ENCODE measurements around the gene SLC4A1. TPM values are rescaled to one million over a fixed set of nuclear protein-coding genes. Genes with fewer than 3 reads are reported as not detected.
"Not testable (repeated sequence)": the region's sequence is repeated elsewhere in the genome, so short reads cannot be mapped to it uniquely, and the experiment has no call there.

The SLC4A1 gene
- total RNA-seq, 6 donors from 2014 or later = 0.46 to 6.3 (median 1.0) TPM; not detected in 1

DNA sequence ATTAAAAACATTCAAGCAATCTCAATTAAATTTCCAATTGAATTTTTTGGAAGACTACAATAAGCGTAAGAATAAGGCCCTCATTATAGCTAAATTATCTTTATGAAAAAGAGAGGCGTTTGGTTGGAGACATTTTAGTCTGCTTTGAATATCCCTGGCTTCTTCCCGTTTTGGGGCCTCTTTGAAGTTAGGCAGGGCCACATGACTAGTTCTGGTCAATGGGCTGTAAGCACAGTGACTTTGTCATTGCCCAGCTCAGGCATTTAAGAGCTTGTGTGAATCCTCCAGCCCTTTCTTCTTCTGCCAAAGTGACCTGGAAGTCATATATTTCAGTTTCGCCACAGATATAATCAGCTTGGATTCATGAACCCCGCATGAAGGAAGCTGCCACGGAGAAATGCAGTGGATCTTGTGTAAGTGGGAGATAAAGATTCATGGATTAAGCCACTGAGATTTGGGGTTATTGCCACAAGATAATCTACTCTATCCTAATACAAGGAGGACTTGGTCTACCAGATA, 26.8 kb downstream of the SLC4A1 start:
- Histone ChIP-seq H3K4me3 (no peak overlapping the region), H3K36me3 (no peaks in the 10 kb centered on the region), H3K27me3 (no peaks in the 10 kb centered on the region), H3K9me3 (no peaks in the 10 kb centered on the region), H3K27ac (no peak overlapping the region), H3K4me1 (peaks cover 0 to 6% (median 5%) of the 10 kb centered on the region in 4 donors)
- no peak for DNase-seq
- TF ChIP-seq CTCF (IDR thresholded peaks at IDR 0.05) (no peak), EP300 (IDR thresholded peaks at IDR 0.05) (no peak)
- WGBS, 2 donors = 71 to 79% methylated on average over 6 of the region's 6 CpGs
- ATAC-seq (ENCODE audit: low FRiP score in 2 of 2) = no peak

- not testable (repeated sequence) for H3K9me3 ChIP-seq; H3K4me1 ChIP-seq; H3K27me3 ChIP-seq; H3K36me3 ChIP-seq; H3K27ac ChIP-seq; H3K4me3 ChIP-seq; ATAC-seq (ENCODE audit: low FRiP score in 2 of 2)
- peak in 1 of 2 donors; percentile 61 for DNase-seq
- WGBS, 2 donors = 92% methylated on average over 28 of the region's 28 CpGs; no CpG with 5 or more reads in 1 of the 2 donors
These were observed 30.0 kb downstream of the SLC4A1 start for GRCh38 chr17:44237886-44238285.

GRCh38 chr17:44236444-44236991, 31.4 kb downstream of the SLC4A1 start:
- Histone ChIP-seq H3K27ac (no peak overlapping the region), H3K9me3 (no peaks in the 10 kb centered on the region), H3K4me3 (no peak overlapping the region), H3K4me1 (no peaks in the 10 kb centered on the region), H3K36me3 (no peaks in the 10 kb centered on the region), H3K27me3 (no peaks in the 10 kb centered on the region)
- ATAC-seq (ENCODE audit: low FRiP score in 2 of 2) (no peak), DNase-seq (no peak)
- no peak for TF ChIP-seq CTCF (IDR thresholded peaks at IDR 0.05)
- no peak for TF ChIP-seq POLR2AphosphoS5 (IDR thresholded peaks at IDR 0.05)
- TF ChIP-seq POLR2A (IDR thresholded peaks at IDR 0.05) = no peak
- no peak for TF ChIP-seq EP300 (IDR thresholded peaks at IDR 0.05)
- WGBS, 2 donors = 60 to 62% methylated on average over 5 of the region's 5 CpGs

- WGBS, 2 donors = 64 to 87% methylated on average over 1 to 5 of the region's 5 CpGs
- no peaks in the 10 kb centered on the region for H3K27me3 ChIP-seq
- ATAC-seq (ENCODE audit: low FRiP score in 2 of 2) = no peak
- no peaks in the 10 kb centered on the region for H3K9me3 ChIP-seq
- no peak for DNase-seq
- no peak overlapping the region for H3K4me3 ChIP-seq
- TF ChIP-seq POLR2AphosphoS5 (IDR thresholded peaks at IDR 0.05) (no peak), EP300 (IDR thresholded peaks at IDR 0.05) (no peak), CTCF (IDR thresholded peaks at IDR 0.05) (no peak), POLR2A (IDR thresholded peaks at IDR 0.05) (no peak)
- no peak overlapping the region for H3K27ac ChIP-seq
- H3K36me3 ChIP-seq = no peaks in the 10 kb centered on the region
- H3K4me1 ChIP-seq = no peaks in the 10 kb centered on the region
These were observed 32.4 kb downstream of the SLC4A1 start for GRCh38 chr17:44235583-44235936.

DNA sequence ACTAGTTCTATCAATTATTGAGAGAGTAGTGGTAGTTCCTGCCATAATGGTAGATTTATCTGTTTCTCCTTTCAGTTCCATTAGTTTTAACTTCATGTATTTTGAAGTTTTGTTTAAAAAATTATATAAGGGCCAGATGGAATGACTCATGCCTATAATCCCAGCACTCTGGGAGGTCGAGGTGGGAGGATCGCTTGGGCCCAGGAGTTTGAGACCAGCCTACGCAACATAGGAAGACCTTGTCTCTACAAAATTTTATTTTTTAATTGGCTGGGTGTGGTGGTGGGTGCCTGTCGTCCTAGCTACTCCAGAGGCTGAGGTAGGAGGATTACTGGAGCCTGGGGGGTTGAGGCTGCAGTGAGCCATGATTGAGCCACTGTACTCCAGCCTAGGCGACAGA, 34.4 kb downstream of the SLC4A1 start:
- ATAC-seq (ENCODE audit: low FRiP score in 2 of 2) = no peak
- no peak overlapping the region for H3K4me3 ChIP-seq

More for the DNA sequence above, 34.4 kb downstream of the SLC4A1 start:
- 85 to 89% methylated on average over 5 of the region's 5 CpGs for WGBS, 2 donors
- DNase-seq = no peak
- H3K27ac ChIP-seq = no peak overlapping the region
- no peak for TF ChIP-seq POLR2A (IDR thresholded peaks at IDR 0.05)
- TF ChIP-seq POLR2AphosphoS5 (IDR thresholded peaks at IDR 0.05) = no peak
- TF ChIP-seq EP300 (IDR thresholded peaks at IDR 0.05) = no peak
- TF ChIP-seq CTCF (IDR thresholded peaks at IDR 0.05) = no peak
- no peaks in the 10 kb centered on the region for H3K9me3 ChIP-seq
- H3K36me3 ChIP-seq = no peaks in the 10 kb centered on the region
- H3K4me1 ChIP-seq = no peaks in the 10 kb centered on the region
- H3K27me3 ChIP-seq = no peaks in the 10 kb centered on the region

Measured in upper lobe of left lung (tissue), 6 donors.